H1 (cell line): Measurements from ENCODE around the gene STARD3. TPM values are rescaled to one million over a fixed set of nuclear protein-coding genes. Genes with fewer than 3 reads are reported as not detected.

Experiments
- CTCF ChIA-PET: fragments of 300-600 bp; sonication (Branson Sonifier 250); formaldehyde crosslinking; loops from one replicate; lab custom pipeline; 2021; ENCODE audit not compliant: partially characterized antibody; lab: Charles Lee
- POLR2A ChIA-PET: fragments of 300-600 bp; sonication (Branson Sonifier 250); formaldehyde crosslinking; loops from one replicate; lab custom pipeline; 2021; ENCODE audit warnings: inconsistent platforms; ENCODE audit not compliant: partially characterized antibody; lab: Charles Lee
- DNase-seq, 2 experiments: peaks; one replicate each; pipeline versions ENCODE4 v3.0.0 to v3.0.0-alpha.2; 2010 to 2022; ENCODE audit warnings: low spot score in 2 of 2, low read depth in 1 of 2, mixed read lengths in 1 of 2
- FAIRE-seq: peaks from 2 replicates; lab custom pipeline; 2011; peaks lifted over from hg19 to GRCh38; lab: Jason Lieb, UNC
- H2AFZ ChIP-seq: 2 replicates; pipeline ENCODE4 v1.8.1; 2012; ENCODE audit warnings: low read length, inconsistent platforms
- H2AK5ac ChIP-seq: 2 replicates; pipeline ENCODE4 v1.6.1; 2013; ENCODE audit warnings: low read depth, low read length
- H2BK120ac ChIP-seq: replicated peaks from 2 replicates; pipeline ENCODE3; 2013; ENCODE audit warnings: low read depth, low read length, inconsistent platforms
- H2BK12ac ChIP-seq: 2 replicates; pipeline ENCODE4 v1.6.1; 2013; ENCODE audit warnings: low read depth, low read length
- H2BK15ac ChIP-seq: 2 replicates; pipeline ENCODE4 v1.6.1; 2013; ENCODE audit warnings: low read length
- H2BK20ac ChIP-seq: 2 replicates; pipeline ENCODE4 v1.6.1; 2013; ENCODE audit warnings: low read length
- H2BK5ac ChIP-seq: 2 replicates; pipeline ENCODE4 v1.6.1; 2013; ENCODE audit warnings: low read depth, low read length
- H3K14ac ChIP-seq: 2 replicates; pipeline ENCODE4 v1.6.1; 2013; ENCODE audit warnings: inconsistent platforms; ENCODE audit not compliant: insufficient read length
- H3K18ac ChIP-seq: 2 replicates; pipeline ENCODE4 v1.6.1; 2013; ENCODE audit warnings: low read length; ENCODE audit errors: extremely low read depth
- H3K23ac ChIP-seq: 2 replicates; pipeline ENCODE4 v1.6.1; 2013; ENCODE audit warnings: inconsistent platforms; ENCODE audit not compliant: insufficient read length
- H3K23me2 ChIP-seq: 2 replicates; pipeline ENCODE4 v1.6.1; 2013; ENCODE audit warnings: low read depth, low read length
- H3K27ac ChIP-seq: 2 replicates; pipeline ENCODE4 v1.6.1; 2011; ENCODE audit warnings: low read depth, low read length, inconsistent platforms
- H3K27me3 ChIP-seq, 4 experiments: replicated peaks in 1 of 4; 1 replicate in 1 of 4; 2 replicates in 3 of 4; pipeline versions ENCODE4 v1.6.1 to v1.8.1; 2011 to 2013; ENCODE audit warnings: low read length in 3 of 4, mild to moderate bottlenecking in 3 of 4, inconsistent platforms in 2 of 4, mixed read lengths in 2 of 4, moderate library complexity in 1 of 4; ENCODE audit not compliant: control insufficient read depth in 3 of 4, insufficient read depth in 3 of 4; ENCODE audit errors: extremely low read depth in 1 of 4
- H3K36me3 ChIP-seq, 4 experiments: 2 replicates each; pipeline versions ENCODE4 v1.6.1 to v1.8.1; 2011 to 2013; ENCODE audit warnings: mild to moderate bottlenecking in 4 of 4, low read length in 3 of 4, moderate library complexity in 2 of 4, control low read depth in 1 of 4, inconsistent platforms in 1 of 4; ENCODE audit not compliant: insufficient read depth in 4 of 4, control insufficient read depth in 2 of 4
- H3K4ac ChIP-seq: replicated peaks from 2 replicates; pipeline ENCODE3; 2013; ENCODE audit warnings: low read length, low read depth, mixed read lengths, inconsistent platforms; ENCODE audit not compliant: insufficient read length
- H3K4me1 ChIP-seq, 4 experiments: replicated peaks in 1 of 4; 1 replicate in 1 of 4; 2 replicates in 3 of 4; pipeline versions ENCODE4 v1.6.1 to v1.8.1; 2011 to 2013; ENCODE audit warnings: low read length in 3 of 4, inconsistent platforms in 2 of 4, mixed read lengths in 1 of 4; ENCODE audit not compliant: insufficient read depth in 4 of 4, control insufficient read depth in 3 of 4
- H3K4me2 ChIP-seq, 2 experiments: 2 replicates each; pipeline versions ENCODE4 v1.6.1 to v1.8.1; 2011 to 2013; ENCODE audit warnings: low read depth in 2 of 2, low read length in 2 of 2, control low read depth in 1 of 2, inconsistent platforms in 1 of 2, mild to moderate bottlenecking in 1 of 2; ENCODE audit not compliant: insufficient read depth in 1 of 2
- H3K4me3 ChIP-seq, 4 experiments: fragments of 200-600, 300-600 bp in 1 of 4; sonication (generic), shearing (Covaris generic), sonication (Bioruptor Twin) in 1 of 4; 2 replicates each; pipeline versions ENCODE4 v1.5.1 to v1.8.1; 2011 to 2016; ENCODE audit warnings: low read length in 4 of 4, low read depth in 3 of 4, control low read depth in 2 of 4, inconsistent platforms in 2 of 4, mild to moderate bottlenecking in 2 of 4, mixed read lengths in 1 of 4, moderate library complexity in 1 of 4; ENCODE audit not compliant: insufficient read depth in 2 of 4; ENCODE audit errors: extremely low read depth in 1 of 4
- H3K56ac ChIP-seq: replicated peaks from 2 replicates; pipeline ENCODE3; 2013; ENCODE audit warnings: low read depth, mild to moderate bottlenecking, mixed read lengths, low read length, inconsistent platforms; ENCODE audit not compliant: insufficient read length
- H3K79me1 ChIP-seq: 2 replicates; pipeline ENCODE4 v1.6.1; 2013; ENCODE audit warnings: low read depth, low read length, control low read depth
- H3K79me2 ChIP-seq, 2 experiments: 2 replicates each; pipeline versions ENCODE4 v1.6.1 to v1.8.1; 2012 to 2013; ENCODE audit warnings: low read length in 2 of 2, mild to moderate bottlenecking in 2 of 2, inconsistent platforms in 1 of 2; ENCODE audit not compliant: insufficient read depth in 2 of 2, control insufficient read depth in 1 of 2
- H3K9ac ChIP-seq, 4 experiments: replicated peaks in 1 of 4; 1 replicate in 1 of 4; 2 replicates in 3 of 4; pipeline versions ENCODE4 v1.6.1 to v1.8.1; 2011 to 2013; ENCODE audit warnings: low read depth in 3 of 4, low read length in 3 of 4, control low read depth in 2 of 4, mild to moderate bottlenecking in 2 of 4, moderate library complexity in 2 of 4, inconsistent platforms in 1 of 4; ENCODE audit errors: extremely low read depth in 1 of 4
- H3K9me3 ChIP-seq, 2 experiments: 2 replicates each; pipeline versions ENCODE4 v1.6.1 to v1.8.1; 2012 to 2013; ENCODE audit warnings: mild to moderate bottlenecking in 2 of 2, moderate library complexity in 2 of 2, control low read depth in 1 of 2, inconsistent platforms in 1 of 2, low read depth in 1 of 2, low read length in 1 of 2, mixed read lengths in 1 of 2; ENCODE audit not compliant: insufficient read depth in 2 of 2
- H4K20me1 ChIP-seq, 2 experiments: replicated peaks in 1 of 2; 2 replicates each; pipeline versions ENCODE3 to v1.8.1; 2011 to 2013; ENCODE audit warnings: inconsistent platforms in 2 of 2, low read length in 2 of 2, mild to moderate bottlenecking in 1 of 2; ENCODE audit not compliant: insufficient read depth in 2 of 2, control insufficient read depth in 1 of 2
- H4K5ac ChIP-seq: 2 replicates; pipeline ENCODE4 v1.6.1; 2013; ENCODE audit warnings: low read length, low read depth, mixed read lengths, inconsistent platforms; ENCODE audit not compliant: insufficient read length
- H4K8ac ChIP-seq: 2 replicates; pipeline ENCODE4 v1.8.0; 2013; ENCODE audit warnings: mild to moderate bottlenecking, moderate library complexity, low read length, inconsistent platforms; ENCODE audit not compliant: insufficient read depth; ENCODE audit errors: extremely low read depth
- H4K91ac ChIP-seq: replicated peaks from 2 replicates; pipeline ENCODE3; 2013; ENCODE audit warnings: low read length, mixed read lengths, inconsistent platforms; ENCODE audit not compliant: insufficient read length
- BACH1 ChIP-seq: IDR thresholded peaks from 2 replicates; pipeline ENCODE4 v1.6.1; 2012; ENCODE audit warnings: low read length, improper control_type of control experiment
- CBX8 ChIP-seq: fragments of 300-800, 300-1000 bp; sonication (generic); IDR thresholded peaks from 2 replicates; pipeline ENCODE4 v1.7.1; 2016; ENCODE audit warnings: low read depth, low read length, borderline replicate concordance
- CREB1 ChIP-seq: IDR thresholded peaks from 2 replicates; pipeline ENCODE4 v1.6.1; 2012; ENCODE audit warnings: inconsistent platforms
- JUND ChIP-seq: IDR thresholded peaks from 2 replicates; pipeline ENCODE4 v1.6.1; 2011; ENCODE audit warnings: mild to moderate bottlenecking, improper control_type of control experiment, low read length
- KDM1A ChIP-seq: fragments of 200-600, 300-600 bp; sonication (generic); IDR thresholded peaks from 2 replicates; pipeline ENCODE4 v1.7.1; 2016; ENCODE audit warnings: mild to moderate bottlenecking, low read length, borderline replicate concordance
- RFX5 ChIP-seq: IDR thresholded peaks from 2 replicates; pipeline ENCODE4 v1.6.1; 2011; ENCODE audit warnings: low read depth, low read length, improper control_type of control experiment, borderline replicate concordance
- RNF2 ChIP-seq: fragments of 200-900, 300-1000 bp; sonication (generic); IDR thresholded peaks from 2 replicates; pipeline ENCODE4 v1.7.1; 2016; ENCODE audit warnings: borderline replicate concordance, low read depth, mild to moderate bottlenecking, antibody characterized with exemption, low read length; ENCODE audit not compliant: poor library complexity, severe bottlenecking; ENCODE audit errors: missing control alignments
- RXRA ChIP-seq: IDR thresholded peaks from 2 replicates; pipeline ENCODE4 v1.6.1; 2011; ENCODE audit warnings: low read depth, mild to moderate bottlenecking, low read length, moderate library complexity; ENCODE audit not compliant: insufficient read depth
- SIN3A ChIP-seq, 2 experiments: IDR thresholded peaks in 1 of 2; conservative IDR thresholded peaks in 1 of 2; 2 replicates each; pipeline ENCODE4 v1.6.1; 2011 to 2012; ENCODE audit warnings: low read length in 2 of 2, improper control_type of control experiment in 1 of 2, low read depth in 1 of 2, mild to moderate bottlenecking in 1 of 2
- SIX5 ChIP-seq: IDR thresholded peaks from 2 replicates; pipeline ENCODE4 v1.6.1; 2011; ENCODE audit warnings: mild to moderate bottlenecking, low read depth, low read length
- SRF ChIP-seq: IDR thresholded peaks from 2 replicates; pipeline ENCODE4 v1.6.1; 2011; ENCODE audit warnings: mild to moderate bottlenecking, low read depth, low read length, moderate library complexity
- TCF12 ChIP-seq: IDR thresholded peaks from 2 replicates; pipeline ENCODE4 v1.6.1; 2011; ENCODE audit warnings: low read depth, mild to moderate bottlenecking, low read length
- TEAD4 ChIP-seq: IDR thresholded peaks from 2 replicates; pipeline ENCODE4 v1.6.1; 2012; ENCODE audit warnings: low read depth, low read length, inconsistent platforms, mixed read lengths
- WGBS, 2 experiments: shearing (Covaris generic) in 1 of 2; methylation state at CpG; one replicate each; pipeline versions ENCODE4 v1.1.6 to v1.1.7; 2013 to 2015; ENCODE audit warnings: low lambda C conversion rate in 2 of 2, mixed read lengths in 2 of 2, inconsistent platforms in 1 of 2, low coverage in 1 of 2, missing lambda C conversion rate in 1 of 2; ENCODE audit not compliant: insufficient replicate concordance in 2 of 2, insufficient coverage in 1 of 2, insufficient read length in 1 of 2; ENCODE audit errors: extremely low coverage in 1 of 2, missing lambda C conversion rate in 1 of 2; 5-methylcytosine and 5-hydroxymethylcytosine counted together
- polyA plus RNA-seq, 7 experiments: library from polyadenylated mRNA; depleted of rRNA in 3 of 7; stranded (reverse) in 5 of 7; unstranded in 2 of 7; fragments of >200 nt in 5 of 7; fragments of 200-250 nt in 2 of 7; gene quantifications; 1 replicate in 5 of 7; 2 replicates in 1 of 7; 4 replicates in 1 of 7; pipeline versions ENCODE4 v1.2.1 to v1.2.3, GENCODE V29; 2011 to 2013; ENCODE audit warnings: missing spikeins in 2 of 7, mixed read lengths in 2 of 7
- total RNA-seq: library from RNA; stranded (reverse); fragmentation: NEBNext Ultra II Directional; extraction: Animal tissue kit (Norgen Biotek cat#: 25700); gene quantifications from 2 replicates; pipeline ENCODE4 v1.2.1, GENCODE V29; 2021

STARD3 gene
- total and polyA plus RNA-seq, 2 of the 8 experiments (the other 6 are each of a cell fraction or from before 2014, with no cell fraction given) = 47.6 to 80.3 TPM

GRCh38 chr17:39683295-39683939, 46.5 kb downstream of the STARD3 start:
- H3K79me1 ChIP-seq = 0 out of 2 replicates have a peak, but pooled peaks cover 2% of the 10 kb centered on the region
- peaks cover 0 to 5% (median 0%) of the 10 kb centered on the region in 4 experiments; a peak in 4 of 8 replicates for H3K36me3 ChIP-seq
- peaks cover 6% of the 10 kb centered on the region for H3K23me2 ChIP-seq
- 89% methylated on average over 9 of the region's 9 CpGs; no CpG with 5 or more reads in 1 of the 2 experiments for WGBS, 2 experiments
- no peak overlapping the region for H2AFZ ChIP-seq
- no peak overlapping the region for H3K4ac ChIP-seq
- H2BK20ac ChIP-seq = no peak overlapping the region
- H4K5ac ChIP-seq = no peak overlapping the region
- no peak overlapping the region for H2BK120ac ChIP-seq
- peaks cover 3 to 12% (median 3%) of the 10 kb centered on the region in 4 experiments for H3K4me1 ChIP-seq
- H4K8ac ChIP-seq = no peak overlapping the region
- ChIA-PET POLR2A (interaction anchor here (0.9 to 38.1 kb wide), 4 partner anchors 7 to 44 kb away, joined by 3 to 708 read pairs (median 356); partner anchors contain the start of genes ERBB2, PGAP3, PNMT and TCAP), CTCF (interaction anchor here (0.6 to 52.4 kb wide), 13 partner anchors 13 to 232 kb away, joined by 3 to 1885 read pairs (median 4); partner anchors contain the start of genes ERBB2, MED1, PNMT and PPP1R1B)
- no peak overlapping the region for H3K4me2 ChIP-seq
- no peak overlapping the region for H2BK5ac ChIP-seq
- no peak overlapping the region for H3K14ac ChIP-seq
- H3K18ac ChIP-seq = no peak overlapping the region
- H3K27me3 ChIP-seq = no peaks in the 10 kb centered on the region
- no peak overlapping the region for H3K23ac ChIP-seq
- no peak overlapping the region for H3K9ac ChIP-seq
- DNase-seq = no peak
- peaks cover 0 to 4% of the 10 kb centered on the region in 2 experiments; a peak in 1 of 4 replicates for H3K79me2 ChIP-seq
- no peaks in the 10 kb centered on the region for H4K20me1 ChIP-seq
- no peak overlapping the region for H2BK12ac ChIP-seq
- FAIRE-seq = no peak
- no peak overlapping the region for H3K4me3 ChIP-seq
- no peak overlapping the region for H3K27ac ChIP-seq
- peak overlapping the region; percentile 6 for H4K91ac ChIP-seq
- no peak overlapping the region for H3K56ac ChIP-seq
- 0 out of 2 replicates have a peak overlapping the region, but pooled peaks have one; percentile 28 for H2AK5ac ChIP-seq
- no peaks in the 10 kb centered on the region for H3K9me3 ChIP-seq
- H2BK15ac ChIP-seq = no peak overlapping the region
- no peak for TF ChIP-seq CBX8
- no peak for TF ChIP-seq RXRA
- TF ChIP-seq TEAD4 = no peak
- TF ChIP-seq KDM1A = no peak
- no peak for TF ChIP-seq RNF2
- no peak for TF ChIP-seq CREB1
- TF ChIP-seq RFX5 = no peak
- no peak for TF ChIP-seq SIN3A (conservative IDR thresholded peaks at IDR 0.05 in 1 of 2, IDR thresholded peaks at IDR 0.05 in 1 of 2; ENCODE audit: low read depth in 1 of 2, low read length in 2 of 2)
- TF ChIP-seq JUND = no peak
- TF ChIP-seq SRF = no peak
- no peak for TF ChIP-seq BACH1
- no peak for TF ChIP-seq SIX5
- no peak for TF ChIP-seq TCF12
